ENCODE measurements around the gene SRP9.

DNA sequence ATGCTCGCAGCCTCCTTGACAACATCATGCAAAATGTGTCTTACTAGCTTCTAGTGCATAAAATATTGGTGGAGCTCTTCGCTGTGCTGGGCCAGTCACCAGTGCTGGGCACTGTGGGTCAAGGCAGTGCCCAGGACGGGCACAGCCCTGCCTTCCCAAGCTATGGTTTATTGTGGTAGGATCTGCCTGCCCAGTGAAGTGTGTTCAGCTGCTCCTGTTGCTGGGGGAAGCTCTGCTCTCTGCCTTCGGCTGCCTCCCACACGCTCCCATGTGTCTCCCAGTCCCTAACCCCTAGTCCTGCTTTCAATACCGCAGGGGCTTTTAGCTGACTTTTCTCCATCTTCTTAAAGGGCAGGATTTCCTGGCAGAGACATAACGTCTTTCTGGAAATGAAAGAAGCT lies 48.0 kb downstream of the SRP9 start:
- TF ChIP-seq, protein P1, sequence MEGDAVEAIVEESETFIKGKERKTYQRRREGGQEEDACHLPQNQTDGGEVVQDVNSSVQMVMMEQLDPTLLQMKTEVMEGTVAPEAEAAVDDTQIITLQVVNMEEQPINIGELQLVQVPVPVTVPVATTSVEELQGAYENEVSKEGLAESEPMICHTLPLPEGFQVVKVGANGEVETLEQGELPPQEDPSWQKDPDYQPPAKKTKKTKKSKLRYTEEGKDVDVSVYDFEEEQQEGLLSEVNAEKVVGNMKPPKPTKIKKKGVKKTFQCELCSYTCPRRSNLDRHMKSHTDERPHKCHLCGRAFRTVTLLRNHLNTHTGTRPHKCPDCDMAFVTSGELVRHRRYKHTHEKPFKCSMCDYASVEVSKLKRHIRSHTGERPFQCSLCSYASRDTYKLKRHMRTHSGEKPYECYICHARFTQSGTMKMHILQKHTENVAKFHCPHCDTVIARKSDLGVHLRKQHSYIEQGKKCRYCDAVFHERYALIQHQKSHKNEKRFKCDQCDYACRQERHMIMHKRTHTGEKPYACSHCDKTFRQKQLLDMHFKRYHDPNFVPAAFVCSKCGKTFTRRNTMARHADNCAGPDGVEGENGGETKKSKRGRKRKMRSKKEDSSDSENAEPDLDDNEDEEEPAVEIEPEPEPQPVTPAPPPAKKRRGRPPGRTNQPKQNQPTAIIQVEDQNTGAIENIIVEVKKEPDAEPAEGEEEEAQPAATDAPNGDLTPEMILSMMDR (IDR thresholded peaks at IDR 0.05) = no peak
- TF ChIP-seq EZH2 (IDR thresholded peaks at IDR 0.05) (no peak), EZH2phosphoT487 (IDR thresholded peaks at IDR 0.05) (no peak)
